Brain pericyte (primary cell): ENCODE measurements around the gene ATAD3C.

ENCODE experiments used
- DNase-seq: peaks from one replicate; pipeline ENCODE4 v3.0.0-alpha.2; 2012; ENCODE audit warnings: low read depth, low spot score

The ATAD3C gene

GRCh38 chr1:1430992-1431844 is 18.3 kb upstream of the ATAD3C start:
- no peak for DNase-seq

DNA sequence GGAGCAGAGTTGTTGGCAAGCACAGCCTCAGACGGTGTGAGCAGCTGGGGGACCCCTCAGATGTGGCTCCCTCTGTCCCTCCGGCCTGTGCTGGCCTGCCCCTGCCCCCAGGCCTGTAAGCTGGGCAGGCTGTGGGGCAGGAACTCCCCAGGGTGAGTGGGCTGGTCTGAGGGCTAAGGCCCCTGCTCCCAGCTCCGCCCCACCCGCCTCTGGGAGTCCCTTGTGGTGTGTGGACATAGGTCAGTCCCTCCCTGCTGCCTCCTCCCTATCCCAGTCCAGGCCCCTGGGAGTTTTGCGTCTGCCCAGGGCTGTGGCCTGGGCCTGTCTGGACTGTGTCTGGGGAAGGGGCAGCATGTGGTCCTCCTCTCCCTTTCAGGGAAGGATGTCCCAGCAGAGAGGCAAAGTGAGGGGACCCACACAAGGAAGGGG is 17.6 kb upstream of the ATAD3C start:
- DNase-seq = no peak

DNA sequence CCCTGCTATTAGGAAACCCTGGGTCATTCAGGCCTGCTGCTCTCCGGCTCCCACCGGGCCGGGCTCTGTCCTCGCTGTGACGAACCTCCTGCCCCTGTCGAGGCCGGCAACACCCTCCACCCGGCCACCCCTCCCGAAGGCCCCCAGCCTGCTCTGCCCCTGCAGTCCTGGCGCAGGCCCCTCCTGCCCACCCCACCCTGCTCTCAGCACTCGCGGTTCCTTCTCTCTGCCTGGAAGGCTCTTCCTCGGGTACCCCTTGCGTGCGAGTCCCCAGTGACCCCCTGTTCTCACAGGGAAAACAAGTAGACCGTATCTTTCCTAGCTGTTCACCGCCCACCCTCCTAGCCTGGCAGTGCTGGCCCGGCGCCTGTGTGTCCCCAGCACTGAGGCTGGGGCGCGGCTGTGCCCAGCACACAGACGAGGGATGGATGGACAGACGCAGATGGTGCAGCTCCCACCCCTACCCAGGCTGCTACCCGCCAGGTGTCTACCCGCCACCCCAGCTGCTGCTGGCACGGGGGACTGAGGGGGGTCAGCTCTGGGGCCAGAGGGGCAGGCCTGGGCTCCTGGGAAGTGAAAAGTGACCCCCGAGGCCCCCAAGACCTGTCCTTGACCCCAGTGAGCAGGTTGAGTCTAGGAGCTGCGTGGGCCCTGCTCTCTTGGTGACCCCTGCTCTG is 17.1 kb upstream of the ATAD3C start:
- DNase-seq = no peak

- no peak for DNase-seq
Measured at GRCh38 chr1:1432951-1433803, 16.3 kb upstream of the ATAD3C start.

- DNase-seq = no peak
Measured at GRCh38 chr1:1433804-1434130, 15.7 kb upstream of the ATAD3C start.

- no peak for DNase-seq
Measured at GRCh38 chr1:1434131-1434823, 15.2 kb upstream of the ATAD3C start.

- no peak for DNase-seq
Measured at GRCh38 chr1:1434824-1435105, 14.7 kb upstream of the ATAD3C start.

DNA sequence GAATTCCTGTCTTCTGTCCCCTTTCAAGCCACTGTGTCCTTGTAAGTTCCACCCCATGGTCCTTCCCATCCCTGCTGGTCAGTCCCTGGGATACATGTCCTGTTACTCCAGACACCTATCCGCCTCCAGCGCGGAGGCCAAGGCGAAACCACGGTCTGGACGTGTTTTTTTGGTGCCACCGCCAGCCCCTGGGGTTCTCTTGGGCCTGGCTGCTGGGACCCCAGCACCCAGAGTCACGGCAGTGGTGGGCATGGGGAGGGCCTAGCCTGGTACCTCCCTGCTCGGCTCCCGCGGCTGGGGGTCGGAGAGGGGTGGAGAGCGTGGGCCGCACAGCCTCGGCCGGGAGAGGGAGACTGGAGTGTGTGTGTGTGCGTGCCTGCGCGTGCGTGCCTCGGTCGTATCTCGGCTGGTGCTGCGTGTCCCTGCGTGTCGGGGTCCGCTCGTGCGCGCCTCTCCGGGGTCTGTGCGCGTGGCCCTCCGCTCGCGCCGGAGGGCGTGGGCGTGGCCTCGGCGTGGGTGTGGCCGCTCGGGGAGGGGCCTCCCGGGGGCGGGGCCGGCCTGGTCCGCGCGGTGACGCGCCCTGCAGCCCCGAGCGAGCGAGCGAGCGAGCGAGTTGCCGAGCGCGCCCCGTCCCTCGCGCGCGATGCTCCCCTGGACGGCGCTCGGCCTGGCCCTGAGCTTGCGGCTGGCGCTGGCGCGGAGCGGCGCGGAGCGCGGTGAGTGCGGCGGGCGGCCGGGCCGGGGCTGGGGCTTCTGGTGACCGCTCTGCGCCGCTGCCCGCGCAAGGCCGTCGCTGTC is 14.2 kb upstream of the ATAD3C start, which contains the start of gene VWA1:
Gene VWA1, plus strand, starts transcription at position 585 of the 798 bp plus-strand sequence. Its CDS starts 59 bp downstream, at position 644.
- DNase-seq = no peak

GRCh38 chr1:1435911-1436629 is 13.4 kb upstream of the ATAD3C start:
- no peak for DNase-seq

DNA sequence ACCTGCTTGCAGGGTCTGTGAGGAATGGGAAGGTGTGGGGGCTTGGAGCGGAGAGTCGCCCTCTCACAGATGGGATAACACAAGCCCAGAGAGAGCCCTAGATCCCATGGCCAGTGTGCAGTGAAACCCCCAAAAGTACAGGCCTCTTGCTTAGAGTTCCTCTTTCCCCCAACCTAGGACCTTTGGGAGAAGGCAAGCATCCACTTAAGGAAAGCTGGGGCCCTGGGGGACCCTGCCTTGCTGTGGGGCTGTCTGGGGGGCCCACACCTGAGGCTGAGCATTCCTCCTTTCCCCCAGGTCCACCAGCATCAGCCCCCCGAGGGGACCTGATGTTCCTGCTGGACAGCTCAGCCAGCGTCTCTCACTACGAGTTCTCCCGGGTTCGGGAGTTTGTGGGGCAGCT is 12.9 kb upstream of the ATAD3C start:
- no peak for DNase-seq

- DNase-seq = no peak
Measured at GRCh38 chr1:1437033-1437903, 12.2 kb upstream of the ATAD3C start.

GRCh38 chr1:1437904-1438376 is 11.5 kb upstream of the ATAD3C start:
- no peak for DNase-seq

- DNase-seq = no peak
Measured at GRCh38 chr1:1438531-1439381, 10.7 kb upstream of the ATAD3C start.

- no peak for DNase-seq
Measured at GRCh38 chr1:1439546-1440261, 9.8 kb upstream of the ATAD3C start.

DNA sequence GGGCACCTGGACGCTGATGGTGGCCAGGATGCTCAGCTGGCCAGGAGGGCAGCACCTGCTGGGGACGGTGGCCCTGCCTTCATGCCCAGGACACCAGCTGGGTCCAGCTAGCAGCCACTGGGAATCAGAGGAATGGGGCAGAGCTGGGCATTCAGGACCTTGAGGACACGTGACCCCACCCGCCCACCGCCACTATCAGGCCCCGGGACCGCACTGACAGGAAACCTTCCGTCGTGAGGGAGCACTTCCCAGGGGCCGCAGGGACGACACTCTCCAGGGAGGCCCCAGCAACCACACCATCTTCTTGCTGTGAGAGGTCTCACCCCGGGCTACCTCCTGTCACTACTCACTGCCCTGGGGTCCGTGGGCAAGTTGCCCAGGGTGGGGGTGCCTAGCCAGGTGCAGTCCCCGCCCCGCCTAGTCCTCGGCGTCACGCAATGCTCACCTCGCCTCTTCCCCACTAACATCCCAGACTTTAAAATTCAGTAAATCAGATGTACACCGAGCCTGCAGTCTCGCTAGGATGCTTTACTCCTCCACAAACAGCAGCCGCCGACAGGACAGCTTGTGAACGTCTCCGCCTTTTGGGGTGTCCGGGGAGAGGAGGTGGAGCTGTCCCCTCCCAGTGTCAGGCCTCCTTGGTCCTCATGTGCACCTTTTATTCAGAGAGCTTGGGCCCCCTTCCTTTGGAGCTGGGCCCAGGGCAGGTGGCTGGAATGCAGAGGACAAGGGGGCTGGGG is 9.1 kb upstream of the ATAD3C start:
- no peak for DNase-seq

DNA sequence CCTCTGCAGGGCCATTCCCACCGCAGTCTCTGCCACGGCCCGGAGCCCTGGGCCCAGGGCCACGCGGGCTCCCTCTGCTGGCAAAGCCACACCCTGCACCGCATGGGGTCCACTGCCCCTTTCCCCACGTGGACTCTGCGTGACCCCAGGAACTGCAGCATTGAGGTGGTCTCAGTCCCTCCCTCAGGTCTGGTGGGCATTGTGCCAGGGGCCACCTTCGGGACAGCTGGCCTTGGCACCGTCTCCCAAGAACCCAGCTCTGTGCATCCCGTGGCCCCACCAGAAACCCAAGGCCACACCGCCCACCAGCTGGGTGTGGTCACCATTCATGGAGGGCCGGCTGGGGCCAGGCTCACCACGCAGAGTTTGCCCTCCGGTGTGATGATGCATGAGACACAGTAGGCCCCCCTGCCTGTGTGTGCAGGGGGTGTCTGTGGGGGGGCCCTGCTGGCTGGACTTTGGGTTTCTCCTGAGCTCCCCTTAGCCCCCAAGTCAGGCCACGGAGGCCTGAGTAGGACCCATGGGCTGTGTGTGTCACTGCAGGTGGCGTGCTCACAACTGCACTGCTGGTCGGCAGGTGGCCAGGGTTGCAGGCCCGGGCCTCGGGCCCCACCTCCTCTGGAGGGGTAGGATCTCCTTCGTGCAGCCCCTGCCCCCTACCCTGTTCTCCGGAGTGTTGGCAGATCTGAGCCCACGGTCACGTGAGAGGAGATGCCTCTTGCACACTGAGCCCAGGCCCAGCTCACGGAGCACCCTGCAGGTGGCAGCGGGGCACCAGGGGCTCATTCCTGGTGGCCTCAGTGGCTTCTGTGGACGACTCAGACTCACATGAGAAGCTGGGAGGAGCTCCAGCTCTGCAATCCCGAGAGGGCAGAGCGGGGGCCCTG is 8.2 kb upstream of the ATAD3C start:
- no peak for DNase-seq
